ENCODE data around the gene FAF1.
"Not testable (repeated sequence)": the region's sequence is repeated elsewhere in the genome, so short reads cannot be mapped to it uniquely, and the experiment has no call there.

FAF1 gene

DNA sequence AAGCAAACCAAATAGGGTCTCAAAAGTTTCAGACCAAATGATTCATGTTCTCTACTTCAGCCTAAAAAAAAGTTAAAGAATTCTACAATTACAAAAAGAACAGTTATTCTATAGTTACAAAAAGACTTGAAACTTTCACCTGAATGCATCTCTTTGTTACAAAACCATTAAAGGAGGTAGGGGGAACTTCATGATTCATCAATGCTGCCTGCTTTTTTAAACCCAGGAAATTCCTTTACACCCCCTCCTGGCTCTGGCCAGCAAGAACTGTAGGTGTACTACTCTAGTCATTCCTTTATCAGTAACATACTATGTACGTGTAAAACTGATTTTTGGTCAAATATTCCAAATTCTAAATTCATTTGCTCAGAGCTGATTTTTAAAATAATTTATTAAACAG lies 5.0 kb downstream of the FAF1 start:
- WGBS, 2 experiments (ENCODE audit: insufficient coverage in 2 of 2) = no CpG with 5 or more reads among the region's 1 CpG
- peaks cover 5% of the 10 kb centered on the region for H3K36me3 ChIP-seq (ENCODE audit: control insufficient read depth, insufficient read depth, low read length)
- H3K9me3 ChIP-seq (ENCODE audit: control insufficient read depth, low read length) = no peaks in the 10 kb centered on the region

GRCh38 chr1:50952566-50952965 lies 7.5 kb downstream of the FAF1 start:
- H3K4me3 ChIP-seq (ENCODE audit: extremely low read depth, insufficient read depth, low read length, poor library complexity, severe bottlenecking); H3K27ac ChIP-seq (ENCODE audit: low read depth, low read length, severe bottlenecking); H3K9me3 ChIP-seq (ENCODE audit: control insufficient read depth, low read length); H3K36me3 ChIP-seq (ENCODE audit: control insufficient read depth, insufficient read depth, low read length); H3K4me1 ChIP-seq (ENCODE audit: control insufficient read depth, insufficient read depth, low read length, poor library complexity, severe bottlenecking): not testable (repeated sequence)
- WGBS, 2 experiments (ENCODE audit: insufficient coverage in 2 of 2) = 93 to 94% methylated on average over 19 to 29 of the region's 31 CpGs

More for the DNA sequence above, 5.0 kb downstream of the FAF1 start:
- Histone ChIP-seq H3K27ac (ENCODE audit: low read depth, low read length, severe bottlenecking) (no peak overlapping the region), H3K4me3 (ENCODE audit: extremely low read depth, insufficient read depth, low read length, poor library complexity, severe bottlenecking) (no peak overlapping the region), H3K4me1 (ENCODE audit: control insufficient read depth, insufficient read depth, low read length, poor library complexity, severe bottlenecking) (peaks cover 3% of the 10 kb centered on the region)

DNA sequence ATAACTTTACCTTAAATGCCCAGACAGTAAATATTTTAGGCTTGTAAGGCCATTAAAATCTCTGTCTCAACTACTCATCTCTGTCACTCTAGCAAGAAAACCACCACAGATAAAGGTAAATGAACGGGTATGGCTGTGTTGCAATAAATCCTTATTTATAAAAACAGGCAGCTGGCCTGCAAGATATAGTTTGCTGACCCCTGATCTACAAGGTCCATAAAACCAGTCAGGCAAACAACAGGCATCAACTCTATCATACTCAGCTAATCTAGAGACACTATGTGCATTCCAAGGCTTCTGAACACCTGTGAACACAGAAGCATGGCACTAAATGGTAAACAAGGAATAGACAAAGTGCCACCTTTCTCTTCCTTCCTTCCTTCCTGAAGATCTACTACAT lies 9.7 kb downstream of the FAF1 start:
- Histone ChIP-seq H3K4me1 (ENCODE audit: control insufficient read depth, insufficient read depth, low read length, poor library complexity, severe bottlenecking) (no peaks in the 10 kb centered on the region), H3K4me3 (ENCODE audit: extremely low read depth, insufficient read depth, low read length, poor library complexity, severe bottlenecking) (no peak overlapping the region), H3K9me3 (ENCODE audit: control insufficient read depth, low read length) (no peaks in the 10 kb centered on the region), H3K27ac (ENCODE audit: low read depth, low read length, severe bottlenecking) (no peak overlapping the region), H3K36me3 (ENCODE audit: control insufficient read depth, insufficient read depth, low read length) (peaks cover 5% of the 10 kb centered on the region)
- no CpG with 5 or more reads among the region's 1 CpG for WGBS, 2 experiments (ENCODE audit: insufficient coverage in 2 of 2)

GRCh38 chr1:50949286-50949982 lies 10.6 kb downstream of the FAF1 start:
- WGBS, 2 experiments (ENCODE audit: insufficient coverage in 2 of 2) = 90 to 95% methylated on average over 7 to 9 of the region's 9 CpGs
- H3K36me3 ChIP-seq (ENCODE audit: control insufficient read depth, insufficient read depth, low read length) = peaks cover 5% of the 10 kb centered on the region

GRCh38 chr1:50942334-50942733 lies 17.7 kb downstream of the FAF1 start:
- H3K4me3 ChIP-seq (ENCODE audit: extremely low read depth, insufficient read depth, low read length, poor library complexity, severe bottlenecking) = no peak overlapping the region
- no peaks in the 10 kb centered on the region for H3K9me3 ChIP-seq (ENCODE audit: control insufficient read depth, low read length)
- H3K36me3 ChIP-seq (ENCODE audit: control insufficient read depth, insufficient read depth, low read length) = no peaks in the 10 kb centered on the region
- no peaks in the 10 kb centered on the region for H3K4me1 ChIP-seq (ENCODE audit: control insufficient read depth, insufficient read depth, low read length, poor library complexity, severe bottlenecking)
- no peak overlapping the region for H3K27ac ChIP-seq (ENCODE audit: low read depth, low read length, severe bottlenecking)
- 71% methylated on average over 1 of the region's 1 CpG; no CpG with 5 or more reads in 1 of the 2 experiments for WGBS, 2 experiments (ENCODE audit: insufficient coverage in 2 of 2)

More at GRCh38 chr1:50949286-50949982, 10.6 kb downstream of the FAF1 start:
- Histone ChIP-seq H3K4me1 (ENCODE audit: control insufficient read depth, insufficient read depth, low read length, poor library complexity, severe bottlenecking) (no peaks in the 10 kb centered on the region), H3K27ac (ENCODE audit: low read depth, low read length, severe bottlenecking) (no peak overlapping the region), H3K4me3 (ENCODE audit: extremely low read depth, insufficient read depth, low read length, poor library complexity, severe bottlenecking) (no peak overlapping the region), H3K9me3 (ENCODE audit: control insufficient read depth, low read length) (no peaks in the 10 kb centered on the region)

GRCh38 chr1:50940291-50940690 lies 19.8 kb downstream of the FAF1 start:
- Histone ChIP-seq H3K4me3 (ENCODE audit: extremely low read depth, insufficient read depth, low read length, poor library complexity, severe bottlenecking) (no peak overlapping the region), H3K4me1 (ENCODE audit: control insufficient read depth, insufficient read depth, low read length, poor library complexity, severe bottlenecking) (no peaks in the 10 kb centered on the region)

GRCh38 chr1:50936321-50936720 lies 23.7 kb downstream of the FAF1 start:
- Histone ChIP-seq H3K27ac (ENCODE audit: low read depth, low read length, severe bottlenecking) (no peak overlapping the region), H3K4me1 (ENCODE audit: control insufficient read depth, insufficient read depth, low read length, poor library complexity, severe bottlenecking) (no peaks in the 10 kb centered on the region), H3K9me3 (ENCODE audit: control insufficient read depth, low read length) (no peaks in the 10 kb centered on the region), H3K4me3 (ENCODE audit: extremely low read depth, insufficient read depth, low read length, poor library complexity, severe bottlenecking) (no peak overlapping the region), H3K36me3 (ENCODE audit: control insufficient read depth, insufficient read depth, low read length) (peaks cover 3% of the 10 kb centered on the region)
- WGBS, 2 experiments (ENCODE audit: insufficient coverage in 2 of 2) = 95% methylated on average over 2 of the region's 2 CpGs; no CpG with 5 or more reads in 1 of the 2 experiments

More at GRCh38 chr1:50940291-50940690, 19.8 kb downstream of the FAF1 start:
- 93 to 100% methylated on average over 1 to 2 of the region's 3 CpGs for WGBS, 2 experiments (ENCODE audit: insufficient coverage in 2 of 2)
- no peak overlapping the region for H3K27ac ChIP-seq (ENCODE audit: low read depth, low read length, severe bottlenecking)
- H3K36me3 ChIP-seq (ENCODE audit: control insufficient read depth, insufficient read depth, low read length) = no peaks in the 10 kb centered on the region
- H3K9me3 ChIP-seq (ENCODE audit: control insufficient read depth, low read length) = no peaks in the 10 kb centered on the region

DNA sequence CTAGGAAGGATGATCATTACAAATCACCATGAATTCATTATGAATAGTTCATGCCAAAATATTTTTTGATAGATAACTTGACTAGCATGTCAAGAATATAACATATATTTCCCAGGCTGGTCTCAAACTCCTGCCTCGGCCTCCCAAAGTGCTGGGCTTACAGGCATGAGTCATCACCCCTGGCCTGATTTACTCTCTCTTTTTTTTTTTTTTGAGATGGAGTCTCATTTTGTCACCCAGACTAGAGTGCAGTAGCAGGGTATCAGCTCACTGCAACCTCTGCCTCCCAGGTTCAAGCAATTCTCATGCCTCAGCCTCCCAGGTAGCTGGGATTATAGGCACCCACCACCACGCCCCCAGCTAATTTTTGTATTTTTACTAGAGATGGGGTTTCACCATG lies 24.8 kb downstream of the FAF1 start:
- WGBS, 2 experiments (ENCODE audit: insufficient coverage in 2 of 2) = no CpG with 5 or more reads among the region's 2 CpGs
- H3K4me3 ChIP-seq (ENCODE audit: extremely low read depth, insufficient read depth, low read length, poor library complexity, severe bottlenecking); H3K36me3 ChIP-seq (ENCODE audit: control insufficient read depth, insufficient read depth, low read length); H3K9me3 ChIP-seq (ENCODE audit: control insufficient read depth, low read length); H3K27ac ChIP-seq (ENCODE audit: low read depth, low read length, severe bottlenecking); H3K4me1 ChIP-seq (ENCODE audit: control insufficient read depth, insufficient read depth, low read length, poor library complexity, severe bottlenecking): not testable (repeated sequence)

- Histone ChIP-seq H3K9me3 (ENCODE audit: control insufficient read depth, low read length) (no peaks in the 10 kb centered on the region), H3K4me1 (ENCODE audit: control insufficient read depth, insufficient read depth, low read length, poor library complexity, severe bottlenecking) (no peaks in the 10 kb centered on the region), H3K4me3 (ENCODE audit: extremely low read depth, insufficient read depth, low read length, poor library complexity, severe bottlenecking) (no peak overlapping the region), H3K27ac (ENCODE audit: low read depth, low read length, severe bottlenecking) (no peak overlapping the region), H3K36me3 (ENCODE audit: control insufficient read depth, insufficient read depth, low read length) (peaks cover 3% of the 10 kb centered on the region)
Measured at GRCh38 chr1:50934838-50935237, 25.2 kb downstream of the FAF1 start.

DNA sequence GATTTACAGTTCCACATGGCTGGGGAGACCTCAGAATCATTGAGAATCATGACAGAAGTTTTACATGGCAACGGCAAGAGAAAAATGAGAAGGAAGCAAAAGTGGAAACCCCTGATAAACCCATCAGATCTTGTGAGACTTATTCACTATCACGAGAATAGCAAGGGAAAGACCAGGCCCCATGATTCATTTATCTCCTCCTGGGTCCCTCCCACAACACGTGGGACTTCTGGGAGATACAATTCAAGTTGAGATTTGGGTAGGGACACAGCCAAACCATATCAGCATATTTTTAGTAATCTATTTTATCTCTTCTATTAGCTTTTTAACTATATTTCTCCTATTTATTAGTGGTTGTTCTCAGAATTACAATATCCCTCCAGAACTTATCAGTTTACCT lies 26.3 kb downstream of the FAF1 start:
- H3K36me3 ChIP-seq (ENCODE audit: control insufficient read depth, insufficient read depth, low read length); H3K9me3 ChIP-seq (ENCODE audit: control insufficient read depth, low read length); H3K4me1 ChIP-seq (ENCODE audit: control insufficient read depth, insufficient read depth, low read length, poor library complexity, severe bottlenecking); H3K27ac ChIP-seq (ENCODE audit: low read depth, low read length, severe bottlenecking); H3K4me3 ChIP-seq (ENCODE audit: extremely low read depth, insufficient read depth, low read length, poor library complexity, severe bottlenecking): not testable (repeated sequence)
- WGBS, 2 experiments (ENCODE audit: insufficient coverage in 2 of 2) = 100% methylated on average over 1 to 2 of the region's 3 CpGs

DNA sequence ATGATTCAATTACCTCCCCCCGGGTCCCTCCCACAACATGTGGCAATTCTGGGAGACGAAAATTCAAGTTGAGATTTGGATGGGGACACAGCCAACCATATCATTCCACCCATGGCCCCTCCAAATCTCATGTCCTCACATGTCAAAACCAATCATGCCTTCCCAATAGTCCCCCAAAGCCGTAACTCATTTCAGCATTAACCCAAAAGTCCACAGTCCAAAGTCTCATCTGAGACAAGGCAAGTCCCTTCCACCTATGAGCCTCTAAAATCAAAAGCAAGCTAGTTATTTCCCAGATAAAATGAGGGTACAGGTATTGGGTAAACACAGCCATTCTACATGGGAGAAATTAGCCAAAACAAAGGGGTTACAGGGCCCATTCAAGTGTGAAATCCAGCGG lies 28.0 kb downstream of the FAF1 start:
- not testable (repeated sequence) for H3K36me3 ChIP-seq (ENCODE audit: control insufficient read depth, insufficient read depth, low read length); H3K9me3 ChIP-seq (ENCODE audit: control insufficient read depth, low read length); H3K4me3 ChIP-seq (ENCODE audit: extremely low read depth, insufficient read depth, low read length, poor library complexity, severe bottlenecking); H3K27ac ChIP-seq (ENCODE audit: low read depth, low read length, severe bottlenecking); H3K4me1 ChIP-seq (ENCODE audit: control insufficient read depth, insufficient read depth, low read length, poor library complexity, severe bottlenecking)
- 92 to 95% methylated on average over 2 to 3 of the region's 4 CpGs for WGBS, 2 experiments (ENCODE audit: insufficient coverage in 2 of 2)
